ENCODE results near the gene FAM72C.
"Not testable (repeated sequence)": the region's sequence is repeated elsewhere in the genome, so short reads cannot be mapped to it uniquely, and the experiment has no call there.

DNA sequence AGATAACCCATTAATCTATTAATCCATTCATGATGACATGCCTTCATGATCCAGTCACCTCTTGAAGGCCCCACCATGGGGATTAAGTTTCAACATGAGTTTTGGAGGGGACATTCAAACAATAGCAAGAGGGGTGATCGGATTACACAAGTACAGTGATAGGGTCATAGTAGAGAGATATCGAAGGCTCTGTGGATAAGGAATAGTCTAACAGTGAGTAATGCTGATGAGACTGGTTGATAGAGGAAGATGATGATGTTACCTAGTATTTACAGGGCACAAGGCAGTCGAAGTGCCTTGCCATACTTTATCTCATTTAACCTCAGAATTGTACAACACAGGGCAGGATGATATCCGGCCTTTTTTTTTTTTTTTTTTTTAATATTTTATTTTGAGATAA, 18.9 kb upstream of the FAM72C start:
- TF ChIP-seq, protein P1, sequence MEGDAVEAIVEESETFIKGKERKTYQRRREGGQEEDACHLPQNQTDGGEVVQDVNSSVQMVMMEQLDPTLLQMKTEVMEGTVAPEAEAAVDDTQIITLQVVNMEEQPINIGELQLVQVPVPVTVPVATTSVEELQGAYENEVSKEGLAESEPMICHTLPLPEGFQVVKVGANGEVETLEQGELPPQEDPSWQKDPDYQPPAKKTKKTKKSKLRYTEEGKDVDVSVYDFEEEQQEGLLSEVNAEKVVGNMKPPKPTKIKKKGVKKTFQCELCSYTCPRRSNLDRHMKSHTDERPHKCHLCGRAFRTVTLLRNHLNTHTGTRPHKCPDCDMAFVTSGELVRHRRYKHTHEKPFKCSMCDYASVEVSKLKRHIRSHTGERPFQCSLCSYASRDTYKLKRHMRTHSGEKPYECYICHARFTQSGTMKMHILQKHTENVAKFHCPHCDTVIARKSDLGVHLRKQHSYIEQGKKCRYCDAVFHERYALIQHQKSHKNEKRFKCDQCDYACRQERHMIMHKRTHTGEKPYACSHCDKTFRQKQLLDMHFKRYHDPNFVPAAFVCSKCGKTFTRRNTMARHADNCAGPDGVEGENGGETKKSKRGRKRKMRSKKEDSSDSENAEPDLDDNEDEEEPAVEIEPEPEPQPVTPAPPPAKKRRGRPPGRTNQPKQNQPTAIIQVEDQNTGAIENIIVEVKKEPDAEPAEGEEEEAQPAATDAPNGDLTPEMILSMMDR (conservative IDR thresholded peaks at IDR 0.05) = not testable (repeated sequence)
- TF ChIP-seq ZFX (IDR thresholded peaks at IDR 0.05) = not testable (repeated sequence)

Data from C4-2B (cell line).